ENCODE measurements around the gene LARGE1. TPM values are rescaled to one million over a fixed set of nuclear protein-coding genes. Genes with fewer than 3 reads are reported as not detected.

LARGE1 gene
- total RNA-seq, 2 donors from 2014 or later = 29.5 to 42.1 TPM

- Histone ChIP-seq H3K27ac (no peak overlapping the region), H3K9me3 (no peaks in the 10 kb centered on the region), H3K36me3 (no peaks in the 10 kb centered on the region), H3K27me3 (replicated peaks; ENCODE audit: insufficient read depth) (no peaks in the 10 kb centered on the region), H3K4me1 (ENCODE audit: control insufficient read depth in 1 of 2, low read depth in 2 of 2) (peaks cover 6 to 21% of the 10 kb centered on the region in 2 donors), H3K4me3 (no peak overlapping the region)
- no peak for DNase-seq (ENCODE audit: low spot score)
- no peak for ATAC-seq (ENCODE audit: insufficient number of reproducible peaks, low FRiP score, low read depth)
- TF ChIP-seq CTCF (IDR thresholded peaks at IDR 0.05) = no peak
Observed at GRCh38 chr22:33440756-33441155, 479.5 kb downstream of the LARGE1 start.

- Histone ChIP-seq H3K36me3 (no peaks in the 10 kb centered on the region), H3K27ac (no peak overlapping the region), H3K9me3 (no peaks in the 10 kb centered on the region), H3K27me3 (replicated peaks; ENCODE audit: insufficient read depth) (no peaks in the 10 kb centered on the region), H3K4me1 (ENCODE audit: control insufficient read depth in 1 of 2, low read depth in 2 of 2) (peaks cover 6 to 10% of the 10 kb centered on the region in 2 donors), H3K4me3 (no peak overlapping the region)
- TF ChIP-seq CTCF (IDR thresholded peaks at IDR 0.05) = no peak
- DNase-seq (ENCODE audit: low spot score) (no peak), ATAC-seq (ENCODE audit: insufficient number of reproducible peaks, low FRiP score, low read depth) (no peak)
Observed at GRCh38 chr22:33438273-33438672, 482.0 kb downstream of the LARGE1 start.

- Histone ChIP-seq H3K27ac (no peak overlapping the region), H3K36me3 (peaks cover 7% of the 10 kb centered on the region), H3K4me1 (ENCODE audit: control insufficient read depth in 1 of 2, low read depth in 2 of 2) (peaks cover 0 to 13% of the 10 kb centered on the region in 2 donors), H3K4me3 (no peak overlapping the region), H3K27me3 (replicated peaks; ENCODE audit: insufficient read depth) (no peaks in the 10 kb centered on the region), H3K9me3 (no peaks in the 10 kb centered on the region)
- no peak for DNase-seq (ENCODE audit: low spot score)
- TF ChIP-seq CTCF (IDR thresholded peaks at IDR 0.05) = no peak
- no peak for ATAC-seq (ENCODE audit: insufficient number of reproducible peaks, low FRiP score, low read depth)
Observed at GRCh38 chr22:33431300-33431699, 489.0 kb downstream of the LARGE1 start.

- H3K4me3 ChIP-seq = no peak overlapping the region
- DNase-seq (ENCODE audit: low spot score) = no peak
- H3K9me3 ChIP-seq = no peaks in the 10 kb centered on the region
- H3K27me3 ChIP-seq (replicated peaks; ENCODE audit: insufficient read depth) = no peaks in the 10 kb centered on the region
- H3K4me1 ChIP-seq (ENCODE audit: control insufficient read depth in 1 of 2, low read depth in 2 of 2) = peaks cover 0 to 13% of the 10 kb centered on the region in 2 donors
- no peak overlapping the region for H3K27ac ChIP-seq
- TF ChIP-seq CTCF (IDR thresholded peaks at IDR 0.05) = no peak
- no peak for ATAC-seq (ENCODE audit: insufficient number of reproducible peaks, low FRiP score, low read depth)
- H3K36me3 ChIP-seq = peaks cover 7% of the 10 kb centered on the region
Observed at GRCh38 chr22:33429281-33429680, 491.0 kb downstream of the LARGE1 start.

GRCh38 chr22:33427461-33427860 lies 492.8 kb downstream of the LARGE1 start:
- Histone ChIP-seq H3K27me3 (replicated peaks; ENCODE audit: insufficient read depth) (no peaks in the 10 kb centered on the region), H3K4me1 (ENCODE audit: control insufficient read depth in 1 of 2, low read depth in 2 of 2) (peaks cover 0 to 13% of the 10 kb centered on the region in 2 donors), H3K36me3 (peaks cover 7% of the 10 kb centered on the region), H3K4me3 (no peak overlapping the region), H3K9me3 (no peaks in the 10 kb centered on the region), H3K27ac (no peak overlapping the region)
- TF ChIP-seq CTCF (IDR thresholded peaks at IDR 0.05) = no peak
- ATAC-seq (ENCODE audit: insufficient number of reproducible peaks, low FRiP score, low read depth) (no peak), DNase-seq (ENCODE audit: low spot score) (no peak)
